Testis (tissue), 2 donors: ENCODE data around the gene SHROOM3.

Experiments
- POLR2A ChIP-seq: fragments of 450-650 bp; IDR thresholded peaks from one replicate; pipeline ENCODE4 v1.6.1; 2017; ENCODE audit warnings: antibody characterized with exemption, mild to moderate bottlenecking, moderate library complexity
- TF ChIP-seq, protein P1 (sequence below), 3 experiments: fragments of 450-650 bp in 2 of 3; fragments of 200-600 bp in 1 of 3; sonication (generic) in 1 of 3; IDR thresholded peaks; one replicate each; pipeline ENCODE4 v1.5.1; 2016 to 2019; ENCODE audit warnings: antibody characterized with exemption in 3 of 3, mild to moderate bottlenecking in 2 of 3, moderate library complexity in 1 of 3

DNA sequence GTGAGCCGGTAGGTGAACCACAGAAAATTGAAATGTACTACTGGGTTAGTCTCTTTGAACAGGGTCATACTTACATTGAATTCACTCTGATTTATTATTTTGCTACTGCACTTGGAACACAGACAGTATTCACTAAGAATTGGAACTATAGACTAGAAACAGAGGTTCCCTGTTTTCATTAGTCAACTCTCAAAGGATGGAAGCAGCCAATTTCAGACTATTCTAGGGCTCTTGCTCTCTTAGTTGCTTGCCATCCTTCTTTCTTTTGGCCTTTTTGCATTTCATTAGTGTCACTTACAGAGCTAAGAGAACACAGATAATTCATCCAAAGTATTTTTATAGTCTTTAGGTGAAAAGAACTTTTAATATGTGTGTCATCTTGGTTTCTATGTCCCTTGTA is 52.6 kb downstream of the SHROOM3 start:
- TF ChIP-seq, protein P1, sequence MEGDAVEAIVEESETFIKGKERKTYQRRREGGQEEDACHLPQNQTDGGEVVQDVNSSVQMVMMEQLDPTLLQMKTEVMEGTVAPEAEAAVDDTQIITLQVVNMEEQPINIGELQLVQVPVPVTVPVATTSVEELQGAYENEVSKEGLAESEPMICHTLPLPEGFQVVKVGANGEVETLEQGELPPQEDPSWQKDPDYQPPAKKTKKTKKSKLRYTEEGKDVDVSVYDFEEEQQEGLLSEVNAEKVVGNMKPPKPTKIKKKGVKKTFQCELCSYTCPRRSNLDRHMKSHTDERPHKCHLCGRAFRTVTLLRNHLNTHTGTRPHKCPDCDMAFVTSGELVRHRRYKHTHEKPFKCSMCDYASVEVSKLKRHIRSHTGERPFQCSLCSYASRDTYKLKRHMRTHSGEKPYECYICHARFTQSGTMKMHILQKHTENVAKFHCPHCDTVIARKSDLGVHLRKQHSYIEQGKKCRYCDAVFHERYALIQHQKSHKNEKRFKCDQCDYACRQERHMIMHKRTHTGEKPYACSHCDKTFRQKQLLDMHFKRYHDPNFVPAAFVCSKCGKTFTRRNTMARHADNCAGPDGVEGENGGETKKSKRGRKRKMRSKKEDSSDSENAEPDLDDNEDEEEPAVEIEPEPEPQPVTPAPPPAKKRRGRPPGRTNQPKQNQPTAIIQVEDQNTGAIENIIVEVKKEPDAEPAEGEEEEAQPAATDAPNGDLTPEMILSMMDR (IDR thresholded peaks at IDR 0.05), result no peak
- TF ChIP-seq POLR2A, result no peak
